GM18526 (cell line): Measurements from ENCODE around the gene ROMO1.

ENCODE experiments used
- POLR2A ChIP-seq: IDR thresholded peaks from 3 replicates; pipeline ENCODE4 v1.6.1; 2011; ENCODE audit not compliant: insufficient read length; ENCODE audit errors: extremely low read depth

ROMO1 gene

GRCh38 chr20:35721621-35722020 is 22.4 kb downstream of the ROMO1 start:
- TF ChIP-seq POLR2A, result no peak

- TF ChIP-seq POLR2A, result no peak
Observed at GRCh38 chr20:35724321-35725230, 25.4 kb downstream of the ROMO1 start.

GRCh38 chr20:35726842-35727711 is 27.9 kb downstream of the ROMO1 start:
- TF ChIP-seq POLR2A, result no peak

GRCh38 chr20:35729283-35729807 is 30.1 kb downstream of the ROMO1 start:
- no peak for TF ChIP-seq POLR2A

- TF ChIP-seq POLR2A, result no peak
Observed at GRCh38 chr20:35729836-35730582, 30.8 kb downstream of the ROMO1 start.

- TF ChIP-seq POLR2A, result no peak
Observed at GRCh38 chr20:35730583-35731468, 31.6 kb downstream of the ROMO1 start.

- TF ChIP-seq POLR2A, result no peak
Observed at GRCh38 chr20:35731469-35731788, 32.2 kb downstream of the ROMO1 start.

GRCh38 chr20:35731862-35732643 is 32.8 kb downstream of the ROMO1 start:
- TF ChIP-seq POLR2A, result no peak

- TF ChIP-seq POLR2A, result no peak
Observed at GRCh38 chr20:35732644-35732982, 33.4 kb downstream of the ROMO1 start.

- no peak for TF ChIP-seq POLR2A
Observed at GRCh38 chr20:35734374-35734773, 35.2 kb downstream of the ROMO1 start.

- no peak for TF ChIP-seq POLR2A
Observed at GRCh38 chr20:35734777-35735649, 35.8 kb downstream of the ROMO1 start.

- TF ChIP-seq POLR2A, result no peak
Observed at GRCh38 chr20:35735826-35736470, 36.7 kb downstream of the ROMO1 start.
